Neural crest cell (in vitro differentiated cells): ENCODE data around the gene ADAMTSL1. TPM values are rescaled to one million over a fixed set of nuclear protein-coding genes. Genes with fewer than 3 reads are reported as not detected.

ENCODE experiments used
- DNase-seq: peaks from one replicate; pipeline ENCODE4 v3.0.0; 2021; ENCODE audit warnings: low read depth, mixed read lengths, low spot score
- H3K27ac Mint-ChIP-seq: one replicate; pipeline ENCODE4 v1.8.0; 2021; ENCODE audit warnings: mild to moderate bottlenecking, mixed read lengths; ENCODE audit not compliant: unreplicated experiment
- H3K27me3 Mint-ChIP-seq: 2 replicates; pipeline ENCODE4 v1.8.0; 2021; ENCODE audit warnings: low read depth, mild to moderate bottlenecking, mixed read lengths
- H3K36me3 Mint-ChIP-seq: 2 replicates; pipeline ENCODE4 v1.8.0; 2021; ENCODE audit warnings: low read depth, mild to moderate bottlenecking, mixed read lengths
- H3K4me1 Mint-ChIP-seq: 2 replicates; pipeline ENCODE4 v1.8.0; 2021; ENCODE audit warnings: mixed read lengths
- H3K4me3 Mint-ChIP-seq: one replicate; pipeline ENCODE4 v1.8.0; 2021; ENCODE audit warnings: mild to moderate bottlenecking, mixed read lengths
- H3K9me3 Mint-ChIP-seq: 2 replicates; pipeline ENCODE4 v1.8.0; 2021; ENCODE audit warnings: mixed read lengths
- CTCF ChIP-seq: fragments of 200-600 bp; sonication (generic); conservative IDR thresholded peaks from 2 replicates; pipeline ENCODE4 v1.5.0; 2021; ENCODE audit warnings: antibody characterized with exemption, mild to moderate bottlenecking
- total RNA-seq: library from RNA; stranded (reverse); gene quantifications from 2 replicates; pipeline ENCODE4 v1.2.1, GENCODE V29; 2021

Gene ADAMTSL1
- total RNA-seq, 1 donor from 2014 or later, result 2.3 TPM

GRCh38 chr9:18614116-18614515, 140.2 kb downstream of the ADAMTSL1 start:
- Mint-ChIP-seq H3K27ac (no peak overlapping the region), H3K36me3 (no peaks in the 10 kb centered on the region), H3K4me3 (no peak overlapping the region), H3K4me1 (peaks cover 39% of the 10 kb centered on the region), H3K27me3 (no peaks in the 10 kb centered on the region), H3K9me3 (no peaks in the 10 kb centered on the region)
- DNase-seq, result no peak
- no peak for TF ChIP-seq CTCF

GRCh38 chr9:18614651-18615050, 140.7 kb downstream of the ADAMTSL1 start:
- Mint-ChIP-seq H3K27ac (no peak overlapping the region), H3K36me3 (no peaks in the 10 kb centered on the region), H3K27me3 (no peaks in the 10 kb centered on the region), H3K4me1 (peaks cover 38% of the 10 kb centered on the region), H3K4me3 (no peak overlapping the region), H3K9me3 (no peaks in the 10 kb centered on the region)
- no peak for DNase-seq
- TF ChIP-seq CTCF, result no peak

GRCh38 chr9:18616976-18617375, 143.0 kb downstream of the ADAMTSL1 start:
- Mint-ChIP-seq H3K27me3 (no peaks in the 10 kb centered on the region), H3K4me1 (peaks cover 21% of the 10 kb centered on the region), H3K36me3 (no peaks in the 10 kb centered on the region), H3K9me3 (no peaks in the 10 kb centered on the region), H3K4me3 (no peak overlapping the region), H3K27ac (no peak overlapping the region)
- TF ChIP-seq CTCF, result no peak
- no peak for DNase-seq

- DNase-seq, result no peak
- Mint-ChIP-seq H3K4me3 (no peak overlapping the region), H3K27ac (no peak overlapping the region), H3K36me3 (no peaks in the 10 kb centered on the region), H3K9me3 (no peaks in the 10 kb centered on the region), H3K27me3 (no peaks in the 10 kb centered on the region), H3K4me1 (peaks cover 20% of the 10 kb centered on the region)
- TF ChIP-seq CTCF, result no peak
Observed at GRCh38 chr9:18617759-18618158, 143.8 kb downstream of the ADAMTSL1 start.

GRCh38 chr9:18618862-18619261, 144.9 kb downstream of the ADAMTSL1 start:
- Mint-ChIP-seq H3K4me1 (peaks cover 22% of the 10 kb centered on the region), H3K9me3 (no peaks in the 10 kb centered on the region), H3K27me3 (no peaks in the 10 kb centered on the region), H3K27ac (no peak overlapping the region), H3K36me3 (no peaks in the 10 kb centered on the region), H3K4me3 (no peak overlapping the region)
- no peak for TF ChIP-seq CTCF
- no peak for DNase-seq
